HepG2 (cell line): ENCODE data around the gene MRPL38. TPM values are rescaled to one million over a fixed set of nuclear protein-coding genes. Genes with fewer than 3 reads are reported as not detected.

Experiments used
- CAMTA2 ChIP-seq: sonication (generic); formaldehyde crosslinking; IDR thresholded peaks from 2 replicates; pipeline ENCODE4 v1.4.0; 2020; ENCODE audit warnings: mild to moderate bottlenecking, missing genetic modification reagents, borderline replicate concordance
- CCAR2 ChIP-seq: fragments of 200-400 bp; formaldehyde crosslinking; optimal IDR thresholded peaks from 2 replicates; pipeline ENCODE3; 2018; ENCODE audit warnings: low read depth, mild to moderate bottlenecking, low read length, moderate library complexity
- EZH2 ChIP-seq: conservative IDR thresholded peaks from 2 replicates; pipeline ENCODE4 v1.6.1; 2012; ENCODE audit warnings: mild to moderate bottlenecking, low read depth, low read length, moderate library complexity
- FOSL1 ChIP-seq: sonication (generic); formaldehyde crosslinking; IDR thresholded peaks from 2 replicates; pipeline ENCODE4 v1.9.0; 2021; ENCODE audit warnings: missing genetic modification reagents, borderline replicate concordance
- GTF3A ChIP-seq: sonication (generic); formaldehyde crosslinking; conservative IDR thresholded peaks from 2 replicates; pipeline ENCODE4 v1.4.0; 2020; ENCODE audit warnings: mild to moderate bottlenecking, missing genetic modification reagents
- JUN ChIP-seq: sonication (generic); formaldehyde crosslinking; IDR thresholded peaks from 2 replicates; pipeline ENCODE4 v1.4.0; 2020; ENCODE audit warnings: mild to moderate bottlenecking, missing genetic modification reagents
- JUND ChIP-seq: sonication (generic); formaldehyde crosslinking; IDR thresholded peaks from 2 replicates; pipeline ENCODE4 v1.8.0; 2022; ENCODE audit warnings: mild to moderate bottlenecking, missing genetic modification reagents
- KDM3A ChIP-seq: IDR thresholded peaks from 2 replicates; pipeline ENCODE4 v1.6.1; 2018; ENCODE audit warnings: low read depth, missing compliant biosample characterization
- MTA1 ChIP-seq: sonication (generic); formaldehyde crosslinking; IDR thresholded peaks from 2 replicates; pipeline ENCODE4 v1.4.0; 2020; ENCODE audit warnings: missing genetic modification reagents, mild to moderate bottlenecking, borderline replicate concordance
- SKIL ChIP-seq: sonication (generic); formaldehyde crosslinking; IDR thresholded peaks from 2 replicates; pipeline ENCODE4 v1.8.0; 2022; ENCODE audit warnings: missing genetic modification reagents, mild to moderate bottlenecking, moderate library complexity, borderline replicate concordance
- SMAD1 ChIP-seq: sonication (generic); formaldehyde crosslinking; IDR thresholded peaks from 2 replicates; pipeline ENCODE4 v1.4.0; 2020; ENCODE audit warnings: missing genetic modification reagents, low read depth, mild to moderate bottlenecking, borderline replicate concordance
- SRSF9 ChIP-seq: fragments of 200-400 bp; formaldehyde crosslinking; IDR thresholded peaks from 2 replicates; pipeline ENCODE4 v1.6.1; 2018; ENCODE audit warnings: borderline replicate concordance, mild to moderate bottlenecking, low read depth, low read length; ENCODE audit not compliant: insufficient read depth, poor library complexity, severe bottlenecking
- SUZ12 ChIP-seq: fragments of 150-350 bp; IDR thresholded peaks from 2 replicates; pipeline ENCODE4 v1.6.1; 2014; ENCODE audit warnings: low read depth, low read length
- TBP ChIP-seq: sonication (generic); formaldehyde crosslinking; IDR thresholded peaks from 2 replicates; pipeline ENCODE4 v1.5.0; 2020; ENCODE audit warnings: missing genetic modification reagents
- TRIM22 ChIP-seq: fragments of 450-650 bp; IDR thresholded peaks from 2 replicates; pipeline ENCODE4 v1.6.1; 2017
- ZBTB1 ChIP-seq: sonication (generic); formaldehyde crosslinking; IDR thresholded peaks from 2 replicates; pipeline ENCODE4 v1.4.0; 2020; ENCODE audit warnings: missing genetic modification reagents, borderline replicate concordance
- ZBTB43 ChIP-seq: sonication (generic); formaldehyde crosslinking; conservative IDR thresholded peaks from 2 replicates; pipeline ENCODE4 v1.4.0; 2020; ENCODE audit warnings: missing genetic modification reagents
- ZNF136 ChIP-seq: sonication (generic); formaldehyde crosslinking; IDR thresholded peaks from 2 replicates; pipeline ENCODE4 v1.8.1; 2022; ENCODE audit warnings: low read depth, mild to moderate bottlenecking, moderate library complexity, missing genetic modification reagents
- ZNF33A ChIP-seq: sonication (generic); formaldehyde crosslinking; IDR thresholded peaks from 2 replicates; pipeline ENCODE4 v1.5.1; 2020; ENCODE audit warnings: missing genetic modification reagents, mild to moderate bottlenecking, moderate library complexity, borderline replicate concordance
- ZNF672 ChIP-seq: sonication (generic); formaldehyde crosslinking; IDR thresholded peaks from 2 replicates; pipeline ENCODE4 v1.8.1; 2022; ENCODE audit warnings: missing genetic modification reagents
- ZNF7 ChIP-seq: IDR thresholded peaks from 2 replicates; pipeline ENCODE4 v1.6.1; 2016; ENCODE audit warnings: missing biosample characterization, missing genetic modification reagents
- ZNF749 ChIP-seq: sonication (generic); formaldehyde crosslinking; IDR thresholded peaks from 2 replicates; pipeline ENCODE4 v1.8.0; 2022; ENCODE audit warnings: mild to moderate bottlenecking, missing genetic modification reagents, moderate library complexity, borderline replicate concordance
- polyA plus RNA-seq, 8 experiments: library from polyadenylated mRNA; depleted of rRNA in 3 of 8; stranded (reverse) in 7 of 8; unstranded in 1 of 8; fragments of >200 nt; fragmentation: Illumina TruSeq in 4 of 8; extraction: Trizol in 4 of 8; gene quantifications; 2 replicates each; pipeline versions ENCODE4 v1.2.1 to v1.2.3, GENCODE V29; 2011 to 2016; ENCODE audit warnings: low read depth in 4 of 8, missing spikeins in 1 of 8, mixed read lengths in 1 of 8; ENCODE audit not compliant: insufficient read depth in 1 of 8
- total RNA-seq, 5 experiments: library from RNA; depleted of rRNA; stranded (reverse); fragments of >200 nt; fragmentation: Illumina TruSeq; extraction: Trizol; gene quantifications; 2 replicates each; pipeline ENCODE4 v1.2.3, GENCODE V29; 2016; ENCODE audit warnings: low read depth in 1 of 5
- TF ChIP-seq, protein P1 (sequence below): sonication (generic); formaldehyde crosslinking; IDR thresholded peaks from 2 replicates; pipeline ENCODE4 v1.8.1; 2023; ENCODE audit warnings: mild to moderate bottlenecking, moderate library complexity, missing genetic modification reagents

Gene MRPL38
- total and polyA plus RNA-seq, 2 of the 13 experiments (the other 11 are each of a cell fraction or from before 2014, with no cell fraction given) = 83.7 to 125 TPM

DNA sequence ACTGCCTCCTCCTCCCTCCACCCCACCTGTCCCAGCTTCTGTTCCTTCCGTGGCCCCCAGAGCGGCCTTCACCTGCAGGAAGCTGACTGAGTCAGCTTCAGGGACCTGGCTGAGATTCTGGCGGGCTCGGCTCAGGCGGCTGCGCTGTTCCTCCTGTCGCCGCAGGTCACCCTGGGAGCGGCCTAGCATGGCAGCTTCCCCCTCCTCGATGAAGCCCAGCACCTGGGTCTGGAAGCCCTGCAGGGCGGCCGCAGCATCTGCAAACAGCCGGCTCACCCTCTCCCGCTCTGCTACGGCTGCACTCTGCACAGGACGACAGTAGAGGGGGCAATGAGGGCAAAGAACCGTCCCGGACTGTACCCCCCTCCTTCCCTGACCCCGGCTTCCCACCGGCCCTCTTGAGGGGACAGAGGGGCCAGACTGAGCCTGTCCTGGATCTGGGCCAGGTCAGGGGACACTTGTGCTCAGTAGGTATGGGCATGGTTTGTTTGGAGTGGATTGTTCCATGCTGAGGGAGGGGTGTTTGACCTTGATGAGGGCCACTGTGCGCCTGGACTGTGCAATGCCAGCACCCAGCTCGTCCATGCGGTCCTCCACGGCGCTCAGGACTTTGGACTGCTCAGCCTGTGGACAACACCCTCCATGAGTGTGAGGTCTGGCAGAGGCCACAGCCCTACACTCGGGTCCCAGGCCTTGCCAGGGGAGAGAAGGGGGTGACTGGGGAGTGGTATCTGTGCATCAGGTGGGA is 28.3 kb downstream of the MRPL38 start (continued):
- TF ChIP-seq ZBTB43 (CRISPR knock-in tag) (peak; percentile 91; the same call in 1 of the 2 replicates), GTF3A (CRISPR knock-in tag) (peak; percentile 93; the same call in 1 of the 2 replicates), JUND (CRISPR knock-in tag) (peak; percentile 88), SKIL (CRISPR knock-in tag) (peak; percentile 92; the same call in 1 of the 2 replicates), MTA1 (CRISPR knock-in tag) (peak; percentile 99), FOSL1 (peak; percentile 7; the same call in 1 of the 2 replicates), SRSF9 (no peak), ZNF33A (no peak; the same call in 1 of the 2 replicates), SMAD1 (CRISPR knock-in tag) (peak; percentile 76; the same call in 1 of the 2 replicates), TRIM22 (no peak), ZNF136 (CRISPR knock-in tag) (peak; percentile 95), ZNF7 (CRISPR knock-in tag) (no peak), JUN (peak; percentile 86; the same call in 1 of the 2 replicates), ZNF672 (CRISPR knock-in tag) (peak; percentile 3; the same call in 1 of the 2 replicates), ZNF749 (0 out of 2 replicates have a peak, but pooled peaks have one; percentile 70), CCAR2 (peak; percentile 28), EZH2 (no peak), SUZ12 (no peak), ZBTB1 (CRISPR knock-in tag) (no peak), CAMTA2 (CRISPR knock-in tag) (peak; percentile 86; the same call in 1 of the 2 replicates), TBP (CRISPR knock-in tag) (no peak), KDM3A (no peak; the same call in 1 of the 2 replicates)
- TF ChIP-seq, protein P1, sequence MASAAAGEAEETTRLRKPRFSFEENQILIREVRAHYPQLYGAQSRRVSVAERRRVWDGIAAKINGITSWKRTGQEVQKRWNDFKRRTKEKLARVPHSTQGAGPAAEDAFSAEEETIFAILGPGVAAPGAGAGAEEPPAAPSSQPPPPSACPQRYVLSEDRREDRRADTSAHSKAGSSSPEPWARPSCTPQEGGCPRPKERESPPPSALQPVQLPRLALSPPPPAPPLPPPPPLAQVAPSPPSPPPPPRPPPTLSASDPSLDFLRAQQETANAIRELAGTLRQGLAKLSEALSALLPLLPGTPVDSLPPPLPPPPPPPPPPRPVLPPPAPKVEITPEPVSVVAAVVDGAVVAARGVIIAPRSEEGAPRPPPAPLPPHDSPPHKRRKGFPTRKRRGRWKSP (CRISPR knock-in tag) = peak; percentile 92
